GM19240 (cell line): ENCODE data around the gene LHX2.
A peak's percentile ranks its signal among the peaks of the same experiment; 100 is the strongest.

Experiments
- DNase-seq: peaks from one replicate; pipeline ENCODE4 v3.0.0; 2011; ENCODE audit warnings: low spot score; ENCODE audit not compliant: insufficient read length

LHX2 gene

DNA sequence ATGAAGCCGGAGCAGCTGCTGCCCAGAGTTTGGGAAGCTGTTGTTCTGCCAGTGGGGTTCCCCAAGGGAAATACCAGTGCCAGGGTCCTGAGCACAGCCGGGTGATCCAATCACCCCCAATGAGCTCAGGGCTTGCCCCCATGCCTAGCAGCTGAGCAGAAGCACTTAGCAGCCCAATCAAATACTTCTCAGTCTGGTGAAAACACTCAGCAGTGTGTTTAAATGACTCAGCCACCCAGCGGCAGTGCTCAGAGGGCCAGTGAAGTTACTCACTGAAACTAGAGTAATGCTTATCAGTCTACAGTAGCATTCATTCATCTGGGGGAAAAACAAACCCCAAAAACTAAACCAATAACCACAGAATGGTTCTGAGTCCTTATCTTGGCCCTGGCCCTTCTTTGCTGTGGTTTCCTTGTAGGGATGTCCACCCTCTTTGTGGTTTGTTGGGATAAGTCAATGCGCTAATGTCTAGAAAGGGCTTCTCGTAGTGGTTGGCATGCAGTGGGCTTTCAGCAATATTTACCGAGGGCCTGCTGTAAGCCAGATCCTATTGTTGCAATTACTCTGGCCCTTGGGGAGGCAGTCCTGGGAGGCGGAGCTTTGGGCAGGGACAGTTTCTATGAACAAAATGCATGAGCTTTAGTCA lies 43.1 kb downstream of the LHX2 start:
- DNase-seq, result peak; percentile 60

DNA sequence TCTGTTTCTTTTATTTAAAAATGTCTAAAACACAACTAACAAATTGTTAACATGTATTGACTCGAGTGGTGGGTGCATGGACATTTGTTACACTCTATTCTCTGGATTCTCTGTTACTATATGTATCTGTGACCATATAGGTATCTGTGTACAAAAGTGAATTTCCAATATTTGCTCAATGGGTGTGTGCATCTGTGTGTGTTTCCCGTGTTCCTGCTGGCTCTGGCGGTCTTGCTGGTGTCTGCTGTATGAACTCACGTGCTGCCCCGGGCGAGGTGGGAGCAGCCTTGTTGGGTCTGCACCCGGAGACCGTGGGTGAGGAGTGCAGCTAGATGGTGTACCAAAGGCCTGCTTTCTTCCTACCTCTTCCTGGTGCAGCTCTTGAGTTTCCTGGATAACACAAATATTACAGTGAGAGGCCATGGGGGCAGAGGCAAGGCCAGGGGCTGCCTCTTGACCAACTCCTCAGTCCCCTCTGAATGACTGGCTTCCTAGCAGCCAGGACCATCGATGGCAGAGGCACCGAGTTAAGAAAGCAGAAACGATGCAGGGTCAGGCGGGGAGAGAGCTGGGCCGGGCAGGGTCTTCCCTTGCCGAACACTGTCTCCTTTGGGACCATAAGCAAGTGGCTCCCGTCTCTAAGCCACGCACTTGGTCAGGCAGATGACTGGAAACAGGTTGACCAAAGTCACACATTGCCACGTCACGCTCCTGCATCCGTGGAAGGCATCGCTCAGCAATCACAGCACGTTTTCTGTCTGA lies 49.5 kb downstream of the LHX2 start:
- no peak for DNase-seq

DNA sequence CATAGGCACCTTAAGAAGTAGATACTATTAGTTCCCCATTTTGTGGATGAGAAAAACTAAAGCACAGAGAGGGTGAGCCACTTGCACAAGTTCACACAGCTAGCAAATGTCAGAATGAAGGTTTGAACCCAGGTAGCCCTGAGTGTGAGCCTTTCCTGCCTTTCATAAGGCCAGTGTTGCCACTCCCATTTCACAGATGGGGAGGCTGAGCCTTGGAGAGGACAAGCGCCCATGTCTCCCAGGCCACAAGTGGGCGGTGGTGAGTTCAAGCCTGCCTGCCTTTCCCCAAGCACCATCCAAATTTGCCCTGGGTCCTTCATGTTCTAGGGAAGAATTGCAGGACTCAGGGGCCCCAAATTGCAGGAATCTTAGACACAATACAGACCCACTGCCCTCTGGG lies 50.6 kb downstream of the LHX2 start:
- no peak for DNase-seq

DNA sequence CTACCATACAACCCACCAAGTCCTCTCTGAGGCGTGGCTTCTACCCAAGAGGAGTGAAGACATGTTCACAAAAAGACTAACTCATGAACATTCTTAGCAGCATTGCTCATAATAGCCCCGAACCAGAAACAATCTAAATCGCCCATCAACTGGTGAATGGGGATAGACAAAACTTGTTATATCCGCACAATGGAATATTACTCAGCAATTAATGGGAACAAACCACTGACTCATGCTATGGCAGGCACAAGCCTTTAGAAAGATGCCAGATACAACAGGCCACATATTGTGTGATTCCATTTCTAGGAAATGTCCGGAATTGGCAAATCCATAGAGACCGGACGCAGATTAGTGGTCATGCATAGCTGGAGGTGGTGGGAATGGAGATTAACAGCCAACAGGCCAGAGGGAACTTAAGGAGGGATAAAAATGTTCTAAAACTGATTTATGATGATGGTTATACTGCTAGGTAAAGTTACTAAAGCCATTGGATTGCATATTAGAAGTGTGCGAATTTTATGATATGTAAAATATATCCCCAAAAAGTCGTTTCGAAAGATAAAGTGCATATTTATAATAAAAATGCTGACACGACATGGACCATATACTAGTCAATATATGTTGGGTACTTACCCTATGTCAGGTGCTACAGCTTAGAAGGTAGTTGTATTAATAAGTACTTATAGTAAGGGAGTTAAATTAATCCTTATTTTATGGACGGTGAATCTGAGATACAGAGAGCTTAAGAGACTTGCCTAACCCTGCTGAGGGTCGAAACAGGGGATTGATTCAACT lies 55.4 kb downstream of the LHX2 start:
- DNase-seq, result no peak

DNA sequence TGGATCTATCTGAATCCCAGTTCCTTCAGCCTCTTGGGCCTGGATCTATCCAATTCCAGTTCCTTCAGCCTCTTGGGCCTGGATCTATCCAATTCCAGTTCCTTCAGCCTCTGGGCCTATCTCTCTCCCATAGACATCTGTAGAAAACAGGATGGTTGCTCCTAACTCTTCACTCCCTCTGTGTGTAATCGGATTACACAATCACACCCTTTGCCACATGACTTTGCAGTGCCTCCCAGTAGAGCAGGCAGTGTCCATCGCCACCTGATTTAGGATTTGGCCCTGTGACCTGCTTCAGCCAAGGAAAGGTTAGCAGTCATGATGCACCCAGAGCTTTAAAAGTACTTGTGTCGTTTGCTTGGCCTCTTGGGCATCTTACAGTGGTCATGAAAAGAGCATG lies 56.7 kb downstream of the LHX2 start:
- DNase-seq, result no peak

DNA sequence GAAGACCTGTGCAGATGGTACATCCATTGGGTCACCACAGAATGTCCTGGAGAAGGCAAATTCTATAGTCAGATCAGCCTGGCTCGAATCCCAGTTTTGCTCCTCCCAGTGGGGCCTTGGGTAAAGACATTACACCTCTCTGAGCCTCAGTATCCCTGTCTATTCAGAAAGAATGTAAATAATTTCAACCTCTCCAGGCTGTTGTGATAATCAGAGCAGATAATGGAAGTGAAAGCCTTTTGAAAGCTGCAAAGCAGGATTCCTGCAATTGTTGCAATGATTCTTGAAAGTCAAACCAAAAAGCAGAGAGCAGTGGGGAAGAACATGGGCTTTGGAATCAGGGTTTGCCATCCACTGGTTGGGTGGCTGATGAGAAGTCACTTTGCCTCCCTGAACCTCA lies 63.2 kb downstream of the LHX2 start:
- DNase-seq, result no peak

DNA sequence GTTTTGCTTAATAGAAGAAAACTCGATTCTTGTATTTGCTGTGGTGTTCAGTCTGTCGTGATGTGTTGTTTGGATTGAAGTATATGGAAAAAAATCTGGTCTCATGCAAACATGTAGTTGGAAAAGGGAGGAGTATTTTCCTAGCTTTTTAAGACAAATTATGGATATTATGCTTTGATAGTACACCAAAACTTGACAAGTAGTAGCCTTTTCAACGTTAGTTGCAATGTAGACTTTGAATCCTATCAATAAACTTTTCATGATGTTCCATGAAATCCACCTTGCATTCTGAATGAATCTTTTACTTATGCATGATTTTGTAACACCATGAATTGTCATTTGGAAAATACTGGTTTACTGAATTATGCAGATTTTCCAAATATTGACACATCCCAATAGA lies 64.2 kb downstream of the LHX2 start:
- DNase-seq, result no peak

DNA sequence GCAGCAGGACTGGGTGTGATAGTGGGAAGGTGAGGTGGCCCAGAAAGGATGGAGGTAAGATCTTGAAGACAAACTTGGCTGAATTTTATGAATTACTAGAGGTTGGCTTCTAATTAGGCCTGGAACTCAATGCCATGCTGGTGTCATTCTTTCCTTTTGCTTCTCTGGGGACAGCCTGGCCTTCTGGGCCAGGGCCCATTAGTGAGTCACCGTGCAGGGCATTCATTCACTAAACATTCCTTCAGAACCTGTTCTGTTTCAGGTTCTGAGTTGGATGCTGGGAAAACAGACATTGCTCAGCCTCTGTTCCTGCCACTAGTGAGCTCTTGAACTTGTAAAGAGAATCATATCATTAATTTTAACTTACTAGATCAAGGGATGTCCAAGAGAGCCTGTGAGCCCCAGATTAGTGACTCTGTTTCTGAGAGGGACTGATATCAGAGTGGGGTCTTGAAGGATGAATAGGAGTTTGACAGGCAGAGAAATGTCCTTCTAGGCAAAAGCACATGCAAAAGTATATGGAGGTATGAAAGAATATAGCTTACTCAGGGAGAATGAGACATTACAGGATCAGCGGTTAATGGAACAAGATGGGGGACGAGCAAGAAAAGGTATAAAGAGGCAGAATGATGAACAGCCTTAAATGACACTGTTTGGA lies 66.5 kb downstream of the LHX2 start:
- DNase-seq, result no peak

DNA sequence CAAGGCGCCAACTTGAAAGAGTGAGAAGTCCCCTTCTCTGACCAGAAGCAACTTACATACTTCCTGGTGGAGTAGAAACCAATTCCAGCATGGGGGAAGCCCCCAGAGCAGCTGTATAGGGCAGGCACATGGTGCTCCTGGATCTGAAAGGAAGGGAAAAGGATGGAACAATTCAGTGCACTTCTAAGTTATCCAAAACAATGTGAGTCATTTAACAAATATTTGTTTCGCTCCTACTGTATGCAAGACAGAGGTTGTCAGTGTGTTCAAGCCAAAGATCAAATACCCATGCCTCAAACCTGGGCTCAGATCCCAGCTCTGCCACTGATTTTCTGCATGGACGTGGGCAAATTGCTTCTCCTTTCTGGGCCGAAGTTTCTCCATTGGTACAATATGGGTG lies 67.1 kb downstream of the LHX2 start:
- no peak for DNase-seq

DNA sequence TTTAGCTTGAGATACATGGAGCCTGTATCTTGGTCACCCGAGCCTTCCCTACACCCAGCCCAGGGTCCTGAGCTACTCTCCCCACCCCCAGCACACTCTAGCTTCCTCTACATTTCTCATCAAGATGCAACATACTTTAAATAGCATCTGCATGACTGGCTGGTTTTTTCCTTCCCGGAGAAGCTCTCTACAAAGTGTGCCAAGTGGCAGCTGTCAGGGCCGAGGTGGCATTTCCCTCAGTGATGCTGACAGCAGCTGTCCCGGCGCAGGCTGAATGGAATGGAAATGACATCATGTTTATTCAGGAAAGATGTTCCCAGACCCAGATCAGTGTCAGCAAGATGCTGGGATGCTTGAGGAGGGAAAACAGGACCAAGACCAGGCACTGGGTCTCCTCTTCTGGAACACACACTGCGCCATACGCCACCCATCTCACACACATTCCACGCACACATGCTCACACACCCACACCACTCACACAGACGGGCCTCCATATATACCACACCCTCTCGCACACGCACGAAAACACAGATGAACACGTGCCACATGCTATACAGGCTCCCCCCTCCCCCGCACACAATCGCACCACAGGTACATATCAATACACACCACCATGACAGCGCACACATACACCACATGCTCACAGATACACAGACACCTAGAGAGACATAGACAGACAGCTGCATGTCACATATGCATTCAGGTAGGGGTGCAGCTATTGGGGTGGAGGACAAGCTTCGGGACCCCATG lies 67.8 kb downstream of the LHX2 start:
- no peak for DNase-seq

DNA sequence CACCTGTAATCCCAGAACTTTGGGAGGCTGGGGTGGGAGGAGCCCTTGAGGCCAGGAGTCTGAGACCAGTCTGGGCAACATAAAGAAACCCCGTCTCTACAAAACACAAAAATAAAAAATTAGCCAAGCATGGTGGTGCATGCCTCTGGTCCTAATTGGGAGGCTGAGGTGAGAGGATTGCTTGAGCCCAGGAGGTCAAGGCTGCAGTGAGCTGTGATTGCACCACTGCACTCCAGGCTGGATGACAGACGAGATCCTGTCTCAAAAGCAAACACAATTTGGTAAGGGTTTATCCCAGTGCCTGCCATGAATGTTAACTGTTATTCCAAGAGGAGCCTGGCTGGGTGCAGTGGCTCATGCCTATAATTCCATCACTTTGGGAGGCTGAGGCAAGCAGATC lies 71.1 kb downstream of the LHX2 start:
- no peak for DNase-seq
